OCI-LY7 (cell line): ENCODE results near the gene CPEB4. TPM values are rescaled to one million over a fixed set of nuclear protein-coding genes. Genes with fewer than 3 reads are reported as not detected.

Experiments used
- BruUV-seq: library from RNA; stranded (reverse); fragments of 400-500 nt; replicated peaks from 2 replicates; lab custom pipeline; 2021; lab: Mats Ljungman, UMichigan
- CTCF ChIA-PET: fragments of 300-600 bp; sonication (Branson Sonifier 250); formaldehyde crosslinking; loops from one replicate; lab custom pipeline; 2022; ENCODE audit warnings: antibody characterized with exemption; ENCODE audit not compliant: unreplicated experiment; lab: Charles Lee
- POLR2A ChIA-PET: fragments of 300-600 bp; sonication (Branson Sonifier 250); formaldehyde crosslinking; loops from one replicate; lab custom pipeline; 2022; ENCODE audit warnings: antibody characterized with exemption; lab: Charles Lee
- DNase-seq: peaks from one replicate; pipeline ENCODE4 v3.0.0-alpha.2; 2015; ENCODE audit warnings: low spot score
- H2AFZ ChIP-seq: fragments of 200-600 bp; sonication (generic), shearing (Covaris generic); 2 replicates; pipeline ENCODE4 v1.6.1; 2014; ENCODE audit warnings: mild to moderate bottlenecking, antibody characterized with exemption, low read length, moderate library complexity
- H3K27ac ChIP-seq: fragments of 200-600 bp; sonication (generic); 2 replicates; pipeline ENCODE4 v1.5.1; 2014; ENCODE audit warnings: mixed run types, low read depth, mild to moderate bottlenecking, moderate library complexity, low read length, inconsistent platforms; ENCODE audit not compliant: poor library complexity, severe bottlenecking
- H3K36me3 ChIP-seq: fragments of 200-600 bp; sonication (generic); 2 replicates; pipeline ENCODE4 v1.6.1; 2014; ENCODE audit warnings: mild to moderate bottlenecking, antibody characterized with exemption, low read length, moderate library complexity, mixed read lengths; ENCODE audit not compliant: insufficient read depth
- H3K4me1 ChIP-seq: fragments of 200-600 bp; sonication (generic); 2 replicates; pipeline ENCODE4 v1.5.1; 2014; ENCODE audit warnings: mild to moderate bottlenecking, low read length; ENCODE audit not compliant: insufficient read depth, poor library complexity, severe bottlenecking
- H3K4me2 ChIP-seq: fragments of 200-600 bp; sonication (generic); 2 replicates; pipeline ENCODE4 v1.6.1; 2014; ENCODE audit warnings: mild to moderate bottlenecking, low read length
- H3K4me3 ChIP-seq: fragments of 200-600 bp; sonication (generic); 2 replicates; pipeline ENCODE4 v1.5.1; 2014; ENCODE audit warnings: mild to moderate bottlenecking, low read depth, low read length; ENCODE audit not compliant: poor library complexity, severe bottlenecking
- H3K79me2 ChIP-seq: fragments of 200-600 bp; sonication (generic); 2 replicates; pipeline ENCODE4 v1.6.1; 2016; ENCODE audit warnings: low read depth, mild to moderate bottlenecking, low read length, moderate library complexity, mixed read lengths; ENCODE audit not compliant: insufficient read depth
- H3K9me2 ChIP-seq: fragments of 200-600 bp; sonication (generic); 2 replicates; pipeline ENCODE4 v1.6.1; 2016; ENCODE audit warnings: mild to moderate bottlenecking, low read length, mixed read lengths; ENCODE audit not compliant: insufficient read depth
- H3K9me3 ChIP-seq: fragments of 200-600 bp; sonication (generic); 2 replicates; pipeline ENCODE4 v1.6.1; 2014; ENCODE audit warnings: mild to moderate bottlenecking, mixed run types, low read length, mixed read lengths
- H4K20me1 ChIP-seq: fragments of 200-600 bp; sonication (generic); 2 replicates; pipeline ENCODE4 v1.6.1; 2014; ENCODE audit warnings: mild to moderate bottlenecking, antibody characterized with exemption, low read length, moderate library complexity, mixed read lengths; ENCODE audit not compliant: insufficient read depth
- CTCF ChIP-seq: fragments of 200-600 bp; sonication (generic); conservative IDR thresholded peaks from 2 replicates; pipeline ENCODE4 v1.5.1; 2014; ENCODE audit warnings: mild to moderate bottlenecking, antibody characterized with exemption, low read length, moderate library complexity, mixed read lengths
- EZH2phosphoT487 ChIP-seq: fragments of 200-600 bp; sonication (generic); IDR thresholded peaks from 2 replicates; pipeline ENCODE4 v1.6.1; 2018; ENCODE audit warnings: low read depth, borderline replicate concordance, mild to moderate bottlenecking, mixed run types, antibody characterized with exemption, low read length, moderate library complexity, mixed read lengths
- intact Hi-C: fragments of 100-400 bp; cut with micrococcal nuclease; formaldehyde crosslinking; loops from one replicate; pipeline ENCODE4 v1.10.0; 2022; ENCODE audit not compliant: unreplicated experiment
- total RNA-seq, 2 experiments: library from RNA; depleted of rRNA in 1 of 2; stranded (reverse); fragments of >200 nt in 1 of 2; shearing (Covaris generic) in 1 of 2; gene quantifications; 2 replicates each; pipeline ENCODE4 v1.2.3, GENCODE V29; 2014 to 2022

Gene CPEB4
- total RNA-seq, 2 experiments from 2014 or later = 12.6 to 31.8 TPM

DNA sequence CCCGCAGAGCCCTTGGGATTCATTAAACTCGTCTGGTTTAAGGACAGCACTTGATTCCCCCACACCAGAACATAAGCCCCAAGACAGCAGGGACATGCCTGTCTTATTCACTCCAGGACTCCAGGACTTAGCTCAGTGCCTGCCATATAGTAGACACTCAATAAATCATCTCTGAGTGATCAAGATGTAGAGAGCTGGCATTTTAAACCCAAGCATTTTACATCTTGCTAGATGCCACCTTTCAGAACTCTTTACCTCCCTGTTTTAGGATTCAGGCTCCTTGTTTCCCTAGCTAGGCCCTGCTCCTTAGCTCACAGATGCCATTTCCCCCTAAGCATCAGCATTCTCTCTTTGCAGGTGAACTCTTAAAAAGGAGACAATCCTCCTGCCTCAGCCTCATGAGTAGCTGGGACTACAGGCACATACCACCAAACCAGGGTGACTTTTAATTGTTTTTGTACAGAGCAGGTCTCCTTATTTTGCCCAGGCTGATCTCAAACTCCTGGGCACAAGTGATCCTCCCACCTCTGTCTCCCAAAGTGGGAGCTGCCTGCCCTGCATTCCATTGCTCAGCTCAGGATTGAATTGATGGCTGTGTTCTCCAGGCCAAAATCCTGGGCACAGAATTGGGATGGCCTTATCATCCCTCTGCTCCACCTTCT lies 32.0 kb upstream of the CPEB4 start:
- POLR2A ChIA-PET = interaction anchor here (0.5 to 2.3 kb wide), 5 partner anchors 9 to 17 kb away, joined by 3 to 18 read pairs (median 4); no protein-coding TSS in a partner anchor
- no TSS peak for BruUV-seq
- no peak for DNase-seq
- Histone ChIP-seq H3K4me1 (peaks cover 12% of the 10 kb centered on the region), H3K9me3 (no peaks in the 10 kb centered on the region), H3K27ac (no peak overlapping the region), H3K9me2 (no peaks in the 10 kb centered on the region), H3K36me3 (no peaks in the 10 kb centered on the region), H3K4me2 (no peak overlapping the region), H3K4me3 (no peak overlapping the region), H2AFZ (no peak overlapping the region), H4K20me1 (no peaks in the 10 kb centered on the region), H3K79me2 (no peaks in the 10 kb centered on the region)
- CTCF ChIA-PET = interaction anchor here (0.8 kb wide), 1 partner anchor 35 kb away, joined by 4 read pairs; no protein-coding TSS in a partner anchor
- TF ChIP-seq CTCF (no peak), EZH2phosphoT487 (no peak)
- intact Hi-C loops = no loop called here

- Histone ChIP-seq H3K9me2 (no peaks in the 10 kb centered on the region), H3K9me3 (no peaks in the 10 kb centered on the region), H3K27ac (no peak overlapping the region), H2AFZ (no peak overlapping the region), H4K20me1 (no peaks in the 10 kb centered on the region), H3K36me3 (no peaks in the 10 kb centered on the region), H3K79me2 (no peaks in the 10 kb centered on the region), H3K4me1 (peaks cover 12% of the 10 kb centered on the region), H3K4me2 (no peak overlapping the region), H3K4me3 (no peak overlapping the region)
- intact Hi-C loops = no loop called here
- POLR2A ChIA-PET = interaction anchor here (0.7 to 1.1 kb wide), 3 partner anchors 12 to 56 kb away, joined by 4 to 7 read pairs (median 5); no protein-coding TSS in a partner anchor
- CTCF ChIA-PET = no interaction called here
- BruUV-seq = no TSS peak
- no peak for TF ChIP-seq CTCF
- no peak for DNase-seq
Observed at GRCh38 chr5:173857234-173857633, 30.9 kb upstream of the CPEB4 start.

DNA sequence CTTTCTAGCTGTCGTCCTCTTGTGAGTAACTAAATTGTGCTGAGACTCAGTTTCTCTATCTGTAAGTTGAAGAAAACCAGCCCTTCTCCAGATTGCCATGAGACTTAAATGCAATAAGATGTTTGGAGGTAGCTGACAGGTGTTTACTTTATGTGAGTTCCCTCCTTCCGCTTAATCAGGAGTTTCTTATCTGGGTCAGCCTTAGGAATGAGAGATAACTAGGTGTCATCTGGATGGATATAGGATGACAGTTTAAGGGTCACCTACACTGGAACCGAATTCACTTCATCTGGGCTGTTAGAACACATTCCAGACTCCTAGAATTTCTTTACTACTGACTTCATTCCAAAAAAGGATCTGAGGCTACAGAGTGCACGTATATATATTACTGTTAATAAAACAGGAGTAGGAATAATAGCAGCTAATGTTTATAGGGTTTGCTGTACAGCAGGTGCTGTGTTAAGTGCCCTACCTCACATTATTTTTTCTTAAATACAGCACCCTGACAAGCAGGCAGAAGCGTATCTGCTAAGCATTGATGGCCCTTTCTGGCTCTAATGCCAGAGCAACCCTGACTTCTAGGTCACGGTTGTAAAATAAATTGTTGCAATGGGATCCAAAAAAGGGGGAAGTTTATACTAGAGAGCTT lies 30.0 kb upstream of the CPEB4 start:
- Histone ChIP-seq H3K4me2 (no peak overlapping the region), H3K9me3 (no peaks in the 10 kb centered on the region), H3K79me2 (no peaks in the 10 kb centered on the region), H3K4me1 (peaks cover 12% of the 10 kb centered on the region), H3K27ac (no peak overlapping the region), H2AFZ (no peak overlapping the region), H4K20me1 (no peaks in the 10 kb centered on the region), H3K36me3 (no peaks in the 10 kb centered on the region), H3K9me2 (no peaks in the 10 kb centered on the region), H3K4me3 (no peak overlapping the region)
- POLR2A ChIA-PET = interaction anchor here (0.7 to 1.9 kb wide), 9 partner anchors 12 to 55 kb away, joined by 3 to 8 read pairs (median 4); no protein-coding TSS in a partner anchor
- BruUV-seq = no TSS peak
- CTCF ChIA-PET = interaction anchor here (0.8 kb wide), 1 partner anchor 26 kb away, joined by 3 read pairs; no protein-coding TSS in a partner anchor
- intact Hi-C loops = no loop called here
- no peak for TF ChIP-seq CTCF
- TF ChIP-seq EZH2phosphoT487 = no peak
- no peak for DNase-seq
